ENCODE data around the gene NTPCR. TPM values are rescaled to one million over a fixed set of nuclear protein-coding genes. Genes with fewer than 3 reads are reported as not detected.

The NTPCR gene
- total RNA-seq, 1 experiment from 2014 or later: 45.3 TPM

DNA sequence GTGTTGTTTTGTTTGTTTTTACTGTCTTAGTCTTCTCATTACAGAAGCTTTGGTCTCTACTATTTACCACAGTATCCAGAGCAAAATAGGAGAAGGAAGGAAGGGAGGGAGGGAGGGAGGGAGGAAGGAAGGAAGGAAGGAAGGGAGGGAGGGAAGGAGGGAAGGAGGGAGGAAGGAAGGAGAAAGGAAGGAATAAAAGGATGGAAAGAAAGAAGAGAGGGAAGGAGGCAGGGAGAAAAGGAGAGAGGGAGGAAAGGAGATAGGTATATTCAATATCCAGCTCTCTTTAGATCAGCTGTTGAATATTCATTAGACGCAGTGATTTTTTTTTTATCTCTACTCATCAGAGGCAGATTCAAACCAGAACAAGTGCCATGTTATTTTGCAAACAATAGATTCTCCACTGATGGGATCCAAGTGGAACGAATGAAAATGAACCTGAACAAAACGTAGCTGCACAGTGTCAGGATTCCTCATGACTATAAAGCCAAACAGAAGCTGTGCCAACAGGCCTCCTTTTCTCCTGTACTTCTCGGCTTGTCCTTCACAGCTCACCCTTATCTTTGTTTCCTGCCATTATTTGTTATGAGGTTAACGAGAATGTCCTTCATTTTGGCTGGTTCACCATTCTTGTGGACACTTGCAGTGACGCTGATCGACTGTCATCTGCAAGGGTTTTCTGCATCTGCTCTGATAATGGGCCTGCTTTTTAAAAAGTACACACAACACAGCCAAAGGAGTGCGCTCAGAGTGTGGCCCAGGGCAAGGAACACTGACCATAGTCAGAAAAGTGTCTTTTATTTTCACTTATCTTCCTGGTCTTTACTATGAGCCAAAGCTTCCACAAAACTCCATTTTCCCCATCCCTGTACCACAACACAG is 7.8 kb upstream of the NTPCR start:
- Histone ChIP-seq H3K36me3 (ENCODE audit: low read depth) (no peaks in the 10 kb centered on the region), H3K4me2 (no peak overlapping the region), H3F3A (ENCODE audit: insufficient read depth, low read depth) (no peaks in the 10 kb centered on the region), H3K4me3 (no peak overlapping the region), H2AFZ (no peak overlapping the region), H4K20me1 (ENCODE audit: insufficient read depth) (no peaks in the 10 kb centered on the region), H3K4me1 (replicated peaks; ENCODE audit: insufficient read depth) (no peaks in the 10 kb centered on the region), H3K27ac (no peak overlapping the region), H3K27me3 (ENCODE audit: insufficient read depth, low read depth) (no peaks in the 10 kb centered on the region), H3K79me2 (ENCODE audit: low read depth) (no peaks in the 10 kb centered on the region), H3K9me2 (ENCODE audit: insufficient read depth) (no peaks in the 10 kb centered on the region), H3K9me3 (ENCODE audit: insufficient read depth, low read depth) (no peaks in the 10 kb centered on the region)
- no peak for TF ChIP-seq EZH2 (IDR thresholded peaks at IDR 0.05; ENCODE audit: low read depth)
- ChIA-PET POLR2A (ENCODE audit: unreplicated experiment) (no interaction called here), CTCF (no interaction called here)
- no TSS peak for BruUV-seq (replicated peaks)
- intact Hi-C loops (cut with micrococcal nuclease; ENCODE audit: unreplicated experiment): no loop called here
- no peak for DNase-seq

GRCh38 chr1:232943679-232944252 is 6.6 kb upstream of the NTPCR start:
- ChIA-PET CTCF (no interaction called here), POLR2A (ENCODE audit: unreplicated experiment) (no interaction called here)
- Histone ChIP-seq H3K27me3 (ENCODE audit: insufficient read depth, low read depth) (no peaks in the 10 kb centered on the region), H2AFZ (no peak overlapping the region), H3F3A (ENCODE audit: insufficient read depth, low read depth) (no peaks in the 10 kb centered on the region), H3K4me3 (no peak overlapping the region), H3K9me2 (ENCODE audit: insufficient read depth) (no peaks in the 10 kb centered on the region), H3K4me2 (no peak overlapping the region), H3K27ac (no peak overlapping the region), H3K9me3 (ENCODE audit: insufficient read depth, low read depth) (no peaks in the 10 kb centered on the region), H4K20me1 (ENCODE audit: insufficient read depth) (no peaks in the 10 kb centered on the region), H3K4me1 (replicated peaks; ENCODE audit: insufficient read depth) (no peaks in the 10 kb centered on the region), H3K36me3 (ENCODE audit: low read depth) (no peaks in the 10 kb centered on the region), H3K79me2 (ENCODE audit: low read depth) (no peaks in the 10 kb centered on the region)
- no peak for TF ChIP-seq EZH2 (IDR thresholded peaks at IDR 0.05; ENCODE audit: low read depth)
- no peak for TF ChIP-seq CTCF (conservative IDR thresholded peaks at IDR 0.05)
- no peak for DNase-seq
- intact Hi-C loops (cut with micrococcal nuclease; ENCODE audit: unreplicated experiment): no loop called here
- BruUV-seq (replicated peaks): no TSS peak

DNA sequence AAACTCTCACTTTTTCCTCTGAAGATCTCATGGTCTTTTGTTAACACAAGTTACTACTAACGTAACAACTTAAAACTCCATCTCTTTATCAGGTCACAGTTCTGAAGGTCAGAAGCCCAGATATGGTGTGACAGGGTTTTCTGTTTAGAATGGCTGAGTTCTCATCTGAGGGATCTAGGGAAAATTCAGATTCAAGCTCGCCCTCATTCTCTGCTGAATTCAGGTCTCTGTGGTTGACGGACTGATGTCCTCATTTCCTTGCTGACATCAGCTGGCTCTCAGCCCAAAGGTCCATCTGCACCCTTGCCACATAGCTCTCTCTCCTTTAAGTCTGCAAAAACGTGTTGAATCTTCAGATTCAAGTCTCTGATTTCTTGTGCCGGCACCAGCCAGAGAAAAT is 6.1 kb upstream of the NTPCR start:
- H2AFZ ChIP-seq: no peak overlapping the region
- no peaks in the 10 kb centered on the region for H3K36me3 ChIP-seq (ENCODE audit: low read depth)
- no peaks in the 10 kb centered on the region for H3K27me3 ChIP-seq (ENCODE audit: insufficient read depth, low read depth)
- no peaks in the 10 kb centered on the region for H3F3A ChIP-seq (ENCODE audit: insufficient read depth, low read depth)
- H3K9me2 ChIP-seq (ENCODE audit: insufficient read depth): no peaks in the 10 kb centered on the region
- H3K4me1 ChIP-seq (replicated peaks; ENCODE audit: insufficient read depth): no peaks in the 10 kb centered on the region
- TF ChIP-seq EZH2 (IDR thresholded peaks at IDR 0.05; ENCODE audit: low read depth) (no peak), CTCF (conservative IDR thresholded peaks at IDR 0.05) (no peak)
- no peak overlapping the region for H3K27ac ChIP-seq
- H4K20me1 ChIP-seq (ENCODE audit: insufficient read depth): no peaks in the 10 kb centered on the region
- ChIA-PET CTCF (no interaction called here), POLR2A (ENCODE audit: unreplicated experiment) (no interaction called here)
- intact Hi-C loops (cut with micrococcal nuclease; ENCODE audit: unreplicated experiment): no loop called here
- DNase-seq: no peak
- no peak overlapping the region for H3K4me2 ChIP-seq
- no peaks in the 10 kb centered on the region for H3K79me2 ChIP-seq (ENCODE audit: low read depth)
- no peak overlapping the region for H3K4me3 ChIP-seq
- no TSS peak for BruUV-seq (replicated peaks)
- no peaks in the 10 kb centered on the region for H3K9me3 ChIP-seq (ENCODE audit: insufficient read depth, low read depth)

Measured in PC-9 (cell line).